GM10266 (cell line): ENCODE measurements around the gene SRRM5.
"Not testable (repeated sequence)": the region's sequence is repeated elsewhere in the genome, so short reads cannot be mapped to it uniquely, and the experiment has no call there.

Experiments used
- DNase-seq: peaks from one replicate; pipeline ENCODE4 v3.0.0; 2012; ENCODE audit errors: extremely low spot score
- CTCF ChIP-seq: IDR thresholded peaks from 2 replicates; pipeline ENCODE4 v1.5.1; 2012; ENCODE audit warnings: mild to moderate bottlenecking, low read depth; ENCODE audit not compliant: control insufficient read depth, insufficient read depth; ENCODE audit errors: missing control alignments

SRRM5 gene

GRCh38 chr19:43634872-43635560, 23.1 kb downstream of the SRRM5 start:
- TF ChIP-seq CTCF: no peak
- no peak for DNase-seq

- not testable (repeated sequence) for DNase-seq
Measured at GRCh38 chr19:43635561-43635940, 23.7 kb downstream of the SRRM5 start.

DNA sequence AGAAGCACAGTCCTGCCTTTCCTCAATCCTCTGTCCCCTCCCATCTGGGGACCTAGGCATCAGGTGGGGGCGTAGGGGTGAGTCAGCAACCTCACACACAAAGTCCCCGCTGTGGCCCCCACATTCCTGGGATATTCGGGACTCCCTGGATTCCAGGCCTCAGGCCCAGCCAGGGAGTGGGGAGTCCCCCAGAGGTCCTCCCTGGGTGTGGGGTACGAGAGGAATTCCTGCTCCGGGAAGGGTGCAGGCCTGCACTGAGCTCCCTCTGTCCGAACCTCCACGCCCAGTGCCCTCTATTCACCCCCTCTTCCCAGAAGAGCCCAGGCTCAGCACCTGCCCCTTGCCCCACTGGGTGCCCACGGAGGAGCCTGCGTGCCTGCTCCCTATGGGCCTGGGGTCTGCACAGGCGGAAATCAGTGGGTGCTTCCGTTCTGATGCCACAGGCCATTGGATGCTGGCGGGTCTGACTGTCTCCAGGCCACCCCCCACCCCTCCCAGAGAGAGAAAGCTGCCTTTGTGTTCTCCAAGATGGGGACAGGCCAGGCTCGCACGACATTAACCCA, 24.3 kb downstream of the SRRM5 start:
- no peak for DNase-seq
- TF ChIP-seq CTCF: no peak

DNA sequence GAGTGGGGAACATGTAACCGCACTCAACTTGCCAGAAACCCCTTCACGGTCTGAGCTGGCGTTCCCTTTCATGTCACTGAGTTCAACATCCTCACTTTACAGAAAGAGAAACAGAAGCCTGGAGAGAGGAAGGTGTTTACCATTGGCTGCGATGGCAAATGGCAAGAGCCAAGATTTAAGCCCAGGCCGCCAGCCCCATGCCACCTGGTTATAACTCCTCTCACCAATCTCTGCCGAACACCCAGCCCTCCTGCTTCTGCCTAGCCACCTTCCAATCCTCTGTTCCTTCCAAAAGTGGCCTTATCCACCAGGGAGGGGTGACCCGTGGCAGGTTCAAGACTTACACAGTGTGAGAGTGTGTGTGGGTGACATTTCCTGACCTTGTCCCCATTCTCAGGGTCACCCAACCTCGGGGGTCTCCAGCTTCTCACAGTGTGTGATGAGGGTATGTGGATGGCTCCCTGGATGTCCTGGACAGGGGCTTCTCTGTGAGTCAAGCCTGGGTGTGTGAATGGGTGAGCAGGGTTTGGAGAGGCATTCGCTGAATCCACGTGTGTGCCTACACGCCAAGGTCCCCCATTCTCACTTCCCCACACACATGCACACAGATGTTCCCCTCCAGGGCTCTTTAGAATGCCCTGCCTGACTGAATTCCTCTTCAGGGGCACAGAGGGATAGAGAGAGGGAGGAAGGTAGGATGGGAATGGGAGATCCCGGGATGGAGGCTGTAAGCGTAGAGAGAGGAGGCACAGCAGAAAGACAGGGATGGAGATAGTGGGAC, 26.5 kb downstream of the SRRM5 start:
- TF ChIP-seq CTCF: no peak

DNA sequence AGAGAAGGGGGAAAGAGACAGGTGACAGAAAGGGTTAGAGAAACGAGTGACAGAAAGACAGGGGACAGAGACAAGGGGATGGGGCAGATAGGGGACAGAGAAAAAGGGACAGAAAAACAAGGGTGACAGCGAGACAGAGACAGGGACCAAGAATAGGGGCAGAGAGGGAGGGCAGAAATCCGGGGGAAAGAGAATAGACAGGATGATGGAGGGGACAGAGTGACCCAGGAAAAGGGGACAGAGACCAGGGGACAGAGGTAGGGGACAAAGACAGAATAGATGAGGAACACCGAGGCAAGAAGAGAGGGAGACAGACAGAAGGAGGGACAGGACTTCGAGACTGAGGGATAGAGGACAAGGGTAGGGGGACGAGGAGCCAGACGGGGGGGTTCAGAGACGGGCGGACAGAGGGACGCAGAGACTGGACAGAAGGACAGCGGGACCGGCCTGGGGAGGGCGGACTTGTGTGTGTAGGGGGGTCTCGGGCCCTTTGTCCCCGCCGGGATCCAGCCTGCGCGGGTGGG, 27.2 kb downstream of the SRRM5 start:
- DNase-seq: no peak
- TF ChIP-seq CTCF: no peak

More for the DNA sequence above, 26.5 kb downstream of the SRRM5 start:
- no peak for DNase-seq

DNA sequence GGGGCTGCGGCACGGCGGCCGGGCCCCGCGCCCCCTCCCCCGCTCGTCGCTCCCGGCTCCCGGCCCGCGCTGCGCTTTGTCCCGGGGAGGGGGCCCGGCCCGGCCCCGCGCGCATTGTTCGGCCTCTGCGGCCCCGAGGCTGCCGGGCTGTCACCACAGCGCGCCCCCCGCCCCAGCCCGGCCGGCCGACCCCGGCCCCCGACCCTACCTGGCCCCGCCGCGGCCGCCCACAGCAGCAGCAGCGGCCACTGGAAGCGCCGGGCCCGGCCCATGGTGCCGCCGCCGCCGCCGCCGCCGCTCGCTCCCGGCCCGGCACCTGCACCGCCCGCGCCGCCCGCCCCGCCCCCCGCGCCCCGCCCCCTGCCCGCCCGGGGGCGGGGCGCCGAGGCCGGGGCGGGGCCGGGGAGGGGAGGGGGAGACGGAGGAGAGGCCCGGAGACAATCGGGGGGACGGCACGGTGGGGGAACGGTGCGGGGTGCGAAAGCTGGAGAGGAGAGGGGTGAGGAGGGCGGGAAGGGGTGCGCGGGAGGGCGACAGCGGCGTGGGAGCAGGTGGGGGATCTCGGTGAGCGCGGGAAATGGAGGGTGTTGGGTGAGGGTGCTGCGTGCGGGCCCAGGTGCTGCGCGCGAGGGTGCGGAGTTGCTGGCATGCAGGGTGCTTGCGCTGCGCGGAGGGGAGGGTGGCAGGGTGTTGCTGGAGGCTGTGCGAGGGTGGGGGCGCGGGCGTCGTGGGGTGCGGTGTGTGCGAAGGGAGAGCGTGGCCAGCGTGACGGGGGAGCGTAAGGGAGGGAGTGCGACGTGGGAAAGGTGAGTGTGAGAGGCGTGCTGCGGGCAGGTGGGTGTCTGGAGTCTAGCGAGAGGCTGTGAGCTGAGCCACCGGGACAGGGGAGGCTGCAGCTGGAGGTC, 27.9 kb downstream of the SRRM5 start, which contains the start of gene CADM4:
Gene CADM4 (minus strand): TSS at position 332 of the 905 bp plus-strand sequence. CDS start 60 bp downstream, at position 272.
- TF ChIP-seq CTCF: no peak
- DNase-seq: peak; percentile 84

DNA sequence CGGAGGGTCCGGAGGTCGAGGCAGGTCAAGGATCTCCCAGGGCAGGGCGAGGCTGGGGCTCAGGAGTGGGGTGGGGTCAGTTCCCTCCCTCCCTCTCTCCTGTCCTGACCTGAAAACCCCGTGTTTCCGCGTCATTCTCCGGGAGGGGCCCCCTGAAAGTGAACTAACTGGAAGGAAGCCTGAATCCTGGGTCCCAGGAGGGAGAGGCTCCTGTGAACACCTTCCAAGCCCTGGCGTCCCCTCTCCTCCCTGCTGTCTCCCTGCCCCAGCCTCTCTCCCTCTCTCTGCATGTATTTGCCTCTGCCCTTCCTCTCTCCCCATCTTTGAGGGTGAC, 28.5 kb downstream of the SRRM5 start:
- no peak for TF ChIP-seq CTCF
- no peak for DNase-seq
